Measurements from ENCODE around the gene SRI.
"Not testable (repeated sequence)": the region's sequence is repeated elsewhere in the genome, so short reads cannot be mapped to it uniquely, and the experiment has no call there.

The SRI gene

GRCh38 chr7:88219781-88220747, at the start of gene SRI:
SRI (minus strand) TSS chr7:88220038; CDS start chr7:88220026, 12 bp downstream.
- peak; percentile 80 to 92 (median 87) for DNase-seq

- no peak for DNase-seq
Observed at GRCh38 chr7:88269586-88269985, 49.7 kb upstream of the SRI start.

GRCh38 chr7:88268858-88269257, 49.0 kb upstream of the SRI start:
- DNase-seq: no peak

- no peak for DNase-seq
Observed at GRCh38 chr7:88268051-88268450, 48.2 kb upstream of the SRI start.

GRCh38 chr7:88267421-88267820, 47.6 kb upstream of the SRI start:
- no peak for DNase-seq

GRCh38 chr7:88264987-88265386, 45.1 kb upstream of the SRI start:
- DNase-seq: not testable (repeated sequence)

GRCh38 chr7:88262562-88262961, 42.7 kb upstream of the SRI start:
- DNase-seq: no peak

GRCh38 chr7:88260719-88261118, 40.9 kb upstream of the SRI start:
- no peak for DNase-seq

GRCh38 chr7:88259656-88260380, 40.0 kb upstream of the SRI start:
- DNase-seq: no peak

- DNase-seq: not testable (repeated sequence)
Observed at GRCh38 chr7:88258296-88258695, 38.5 kb upstream of the SRI start.

GRCh38 chr7:88256906-88257305, 37.1 kb upstream of the SRI start:
- no peak for DNase-seq

- DNase-seq: no peak
Observed at GRCh38 chr7:88254721-88255424, 35.0 kb upstream of the SRI start.

GRCh38 chr7:88253640-88254039, 33.8 kb upstream of the SRI start:
- DNase-seq: no peak

- no peak for DNase-seq
Observed at GRCh38 chr7:88244258-88244657, 24.4 kb upstream of the SRI start.

- peak in 2 of 6 experiments; percentile 9 to 11 for DNase-seq
Observed at GRCh38 chr7:88243345-88243909, 23.6 kb upstream of the SRI start.

- DNase-seq: no peak
Observed at GRCh38 chr7:88239852-88240251, 20.0 kb upstream of the SRI start.

- DNase-seq: no peak
Observed at GRCh38 chr7:88233828-88234227, 14.0 kb upstream of the SRI start.

- no peak for DNase-seq
Observed at GRCh38 chr7:88230646-88231045, 10.8 kb upstream of the SRI start.

- DNase-seq: no peak
Observed at GRCh38 chr7:88229302-88229995, 9.6 kb upstream of the SRI start.

GRCh38 chr7:88226886-88227516, 7.2 kb upstream of the SRI start:
- no peak for DNase-seq

GRCh38 chr7:88226201-88226600, 6.4 kb upstream of the SRI start:
- DNase-seq: no peak

Measured in stimulated activated naive CD4-positive, alpha-beta T cell (primary cell).